GM23338 (cell line): Measurements from ENCODE around the gene SARS2. TPM values are rescaled to one million over a fixed set of nuclear protein-coding genes. Genes with fewer than 3 reads are reported as not detected.

Experiments used
- ATAC-seq: fragments of 200-7000 bp; cut with Tn5 transposase; 3 replicates; pipeline ENCODE4 v1.9.1; 2020
- DNase-seq: peaks from one replicate; pipeline ENCODE4 v3.0.0-alpha.2; 2015; ENCODE audit warnings: low spot score
- H2AFZ ChIP-seq: fragments of 200-600 bp; sonication (generic); 2 replicates; pipeline ENCODE4 v1.8.0; 2016; ENCODE audit warnings: antibody characterized with exemption, mild to moderate bottlenecking, moderate library complexity
- H3F3A ChIP-seq: fragments of 200-600 bp; sonication (generic); replicated peaks from 2 replicates; pipeline ENCODE4 v1.8.0; 2017; ENCODE audit warnings: antibody characterized with exemption, mixed run types, low read depth
- H3K27ac ChIP-seq: fragments of 200-600 bp; sonication (generic); 2 replicates; pipeline ENCODE4 v1.6.1; 2016; ENCODE audit warnings: low read depth
- H3K27me3 ChIP-seq: fragments of 200-600 bp; sonication (generic); 2 replicates; pipeline ENCODE4 v1.8.0; 2016; ENCODE audit warnings: mild to moderate bottlenecking, mixed run types, moderate library complexity; ENCODE audit not compliant: insufficient read depth
- H3K36me3 ChIP-seq: fragments of 200-600 bp; sonication (generic); 2 replicates; pipeline ENCODE4 v1.8.0; 2016; ENCODE audit warnings: mild to moderate bottlenecking; ENCODE audit not compliant: insufficient read depth
- H3K4me1 ChIP-seq: fragments of 200-600 bp; sonication (generic); 2 replicates; pipeline ENCODE4 v1.8.0; 2016; ENCODE audit warnings: mild to moderate bottlenecking, moderate library complexity; ENCODE audit not compliant: insufficient read depth
- H3K4me2 ChIP-seq: fragments of 200-600 bp; sonication (generic); 2 replicates; pipeline ENCODE4 v1.7.1; 2017; ENCODE audit warnings: mixed run types
- H3K4me3 ChIP-seq: fragments of 200-600 bp; sonication (generic); 2 replicates; pipeline ENCODE4 v1.6.1; 2016; ENCODE audit warnings: mixed run types
- H3K79me2 ChIP-seq: fragments of 200-600 bp; sonication (generic); replicated peaks from 2 replicates; pipeline ENCODE4 v1.8.0; 2017; ENCODE audit warnings: mild to moderate bottlenecking; ENCODE audit not compliant: insufficient read depth
- H3K9me2 ChIP-seq: fragments of 200-600 bp; sonication (generic); 2 replicates; pipeline ENCODE4 v1.8.0; 2017; ENCODE audit not compliant: insufficient read depth
- H4K20me1 ChIP-seq: fragments of 200-600 bp; sonication (generic); replicated peaks from 2 replicates; pipeline ENCODE4 v1.8.0; 2017; ENCODE audit warnings: mild to moderate bottlenecking; ENCODE audit not compliant: insufficient read depth
- H3K27ac Mint-ChIP-seq: 2 replicates; pipeline ENCODE4 v1.8.0; 2020; ENCODE audit warnings: inconsistent platforms, mild to moderate bottlenecking, moderate library complexity, mixed read lengths
- H3K27me3 Mint-ChIP-seq: 3 replicates; pipeline ENCODE4 v1.8.0; 2022; ENCODE audit warnings: low read depth, mild to moderate bottlenecking, moderate library complexity, mixed read lengths, inconsistent platforms; ENCODE audit not compliant: insufficient read depth, poor library complexity
- H3K36me3 Mint-ChIP-seq: 3 replicates; pipeline ENCODE4 v1.8.0; 2021; ENCODE audit warnings: low read depth, mild to moderate bottlenecking, inconsistent platforms, moderate library complexity, mixed read lengths
- H3K4me1 Mint-ChIP-seq: 3 replicates; pipeline ENCODE4 v1.8.0; 2020; ENCODE audit warnings: mild to moderate bottlenecking, inconsistent platforms, mixed read lengths
- H3K4me3 Mint-ChIP-seq: 3 replicates; pipeline ENCODE4 v1.8.0; 2021; ENCODE audit warnings: moderate library complexity, mild to moderate bottlenecking, inconsistent platforms, mixed read lengths
- H3K9me3 Mint-ChIP-seq: 3 replicates; pipeline ENCODE4 v1.8.0; 2020; ENCODE audit warnings: moderate library complexity, mild to moderate bottlenecking, inconsistent platforms, mixed read lengths
- EZH2 ChIP-seq: fragments of 200-600 bp; sonication (generic); IDR thresholded peaks from one replicate; pipeline ENCODE4 v1.8.0; 2017; ENCODE audit warnings: antibody characterized with exemption, mild to moderate bottlenecking, low read depth; ENCODE audit not compliant: unreplicated experiment
- EZH2phosphoT487 ChIP-seq: fragments of 200-600 bp; sonication (generic); IDR thresholded peaks from one replicate; pipeline ENCODE4 v1.8.1; 2018; ENCODE audit warnings: antibody characterized with exemption; ENCODE audit not compliant: unreplicated experiment
- JUNB ChIP-seq: IDR thresholded peaks from one replicate; pipeline ENCODE4 v1.6.1; 2016; ENCODE audit warnings: antibody characterized with exemption; ENCODE audit not compliant: unreplicated experiment
- NANOG ChIP-seq: IDR thresholded peaks from 2 replicates; pipeline ENCODE4 v1.6.1; 2016; ENCODE audit warnings: antibody characterized with exemption, borderline replicate concordance
- STAT1 ChIP-seq: IDR thresholded peaks from one replicate; pipeline ENCODE4 v1.6.1; 2016; ENCODE audit warnings: antibody characterized with exemption; ENCODE audit not compliant: unreplicated experiment
- ZNF331 ChIP-seq: fragments of 250-450 bp; sonication (Bioruptor Pico); IDR thresholded peaks from 2 replicates; pipeline ENCODE4 v1.5.0; 2020; ENCODE audit warnings: low read depth, mild to moderate bottlenecking, moderate library complexity
- polyA plus RNA-seq: library from polyadenylated mRNA; unstranded; fragments of >200 nt; fragmentation: Nextera tagmentation; extraction: Ambion mirVana; gene quantifications from 2 replicates; pipeline ENCODE4 v1.2.1, GENCODE V29; 2016
- total RNA-seq: library from RNA; depleted of rRNA; stranded (reverse); fragments of >200 nt; shearing (Covaris generic); gene quantifications from 2 replicates; pipeline ENCODE4 v1.2.3, GENCODE V29; 2014
- TF ChIP-seq, protein P1 (sequence below), 2 experiments: fragments of 200-600 bp in 1 of 2; sonication (generic) in 1 of 2; conservative IDR thresholded peaks; 2 replicates each; pipeline versions ENCODE4 v1.5.1 to v1.6.1; 2016 to 2017; ENCODE audit warnings: antibody characterized with exemption in 2 of 2, low read depth in 2 of 2, mild to moderate bottlenecking in 2 of 2, moderate library complexity in 1 of 2
- TF ChIP-seq, protein P2 (sequence below): IDR thresholded peaks from one replicate; pipeline ENCODE4 v1.6.1; 2018; ENCODE audit warnings: antibody characterized with exemption; ENCODE audit not compliant: unreplicated experiment
- TF ChIP-seq, protein P3 (sequence below): IDR thresholded peaks from 2 replicates; pipeline ENCODE4 v1.6.1; 2016; ENCODE audit warnings: antibody characterized with exemption

SARS2 gene
- total and polyA plus RNA-seq, 2 experiments from 2014 or later: 70.6 to 75.7 TPM

DNA sequence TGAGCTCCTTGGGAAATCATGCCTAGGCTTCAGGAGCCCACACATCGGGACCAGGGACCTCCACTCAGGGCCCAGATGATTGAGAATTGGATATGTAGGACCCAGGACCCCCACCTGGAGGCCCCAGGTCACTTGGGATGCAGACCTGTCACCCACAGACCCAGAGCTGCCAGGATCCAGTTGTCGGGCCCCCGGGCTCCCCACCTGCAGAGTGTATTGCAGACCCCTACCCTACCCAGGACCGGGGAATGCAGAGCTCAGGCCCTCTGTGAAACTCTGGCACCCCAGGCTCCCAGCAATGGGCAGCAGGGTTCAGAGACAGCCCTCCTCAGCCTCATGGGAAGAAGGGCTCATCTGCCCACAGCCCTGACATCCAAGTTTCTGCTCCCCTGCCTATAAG, 24.9 kb downstream of the SARS2 start:
- H4K20me1 ChIP-seq: no peaks in the 10 kb centered on the region
- no peak overlapping the region for H3K4me3 ChIP-seq
- Mint-ChIP-seq H3K27me3 (peaks cover 1% of the 10 kb centered on the region), H3K4me3 (no peak overlapping the region), H3K4me1 (peaks cover 9% of the 10 kb centered on the region; the same call in 2 of the 3 replicates), H3K27ac (no peak overlapping the region), H3K9me3 (peaks cover 3% of the 10 kb centered on the region; the same call in 1 of the 3 replicates), H3K36me3 (peaks cover 27% of the 10 kb centered on the region)
- H3K4me2 ChIP-seq: no peak overlapping the region
- H3K27me3 ChIP-seq: no peaks in the 10 kb centered on the region
- H3K79me2 ChIP-seq: peaks cover 20% of the 10 kb centered on the region
- H3K36me3 ChIP-seq: no peaks in the 10 kb centered on the region; the same call in 1 of the 2 replicates
- no peak for TF ChIP-seq NANOG
- DNase-seq (no peak), ATAC-seq (no peak)
- H3K4me1 ChIP-seq: peaks cover 9% of the 10 kb centered on the region
- no peaks in the 10 kb centered on the region for H3K9me2 ChIP-seq
- no peak overlapping the region for H3K27ac ChIP-seq
- H2AFZ ChIP-seq: no peak overlapping the region
- H3F3A ChIP-seq: no peaks in the 10 kb centered on the region

DNA sequence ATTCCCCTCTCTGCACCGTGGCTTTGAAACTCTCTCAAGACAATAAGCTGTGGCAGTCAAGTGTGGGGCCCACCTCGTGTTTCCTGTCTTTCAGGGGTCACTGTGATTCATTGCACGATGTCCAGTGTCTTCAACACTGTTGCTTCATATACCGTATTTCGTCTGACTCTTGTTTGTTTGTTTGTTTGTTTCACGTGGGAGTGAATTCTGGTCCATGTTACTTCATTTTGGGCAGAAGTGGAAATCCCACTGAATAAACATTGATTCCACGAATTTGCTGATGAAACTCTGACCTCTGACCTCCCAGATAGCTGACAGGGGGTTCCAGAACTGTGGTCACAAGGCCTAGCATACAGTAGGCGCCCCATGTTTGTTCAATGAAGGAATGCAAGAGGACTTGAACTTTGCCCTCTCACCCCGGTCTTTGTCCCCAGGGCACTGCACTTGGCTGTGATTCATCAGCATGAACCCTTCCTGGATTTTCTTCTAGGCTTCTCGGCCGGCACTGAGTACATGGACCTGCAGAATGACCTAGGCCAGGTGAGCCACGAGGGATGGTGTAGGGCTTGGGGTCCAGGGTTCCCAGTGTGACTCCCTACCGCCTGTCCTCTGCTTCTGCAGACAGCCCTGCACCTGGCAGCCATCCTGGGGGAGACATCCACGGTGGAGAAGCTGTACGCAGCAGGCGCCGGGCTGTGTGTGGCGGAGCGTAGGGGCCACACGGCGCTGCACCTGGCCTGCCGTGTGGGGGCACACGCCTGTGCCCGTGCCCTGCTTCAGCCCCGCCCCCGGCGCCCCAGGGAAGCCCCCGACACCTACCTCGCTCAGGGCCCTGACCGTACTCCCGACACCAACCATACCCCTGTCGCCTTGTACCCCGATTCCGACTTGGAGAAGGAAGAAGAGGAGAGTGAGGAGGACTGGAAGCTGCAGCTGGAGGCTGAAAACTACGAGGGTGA, 25.7 kb downstream of the SARS2 start:
- Histone ChIP-seq H3K4me1 (peaks cover 11% of the 10 kb centered on the region), H2AFZ (no peak overlapping the region), H3K4me3 (no peak overlapping the region), H3F3A (no peaks in the 10 kb centered on the region), H3K27me3 (no peaks in the 10 kb centered on the region), H3K79me2 (peaks cover 23% of the 10 kb centered on the region), H3K36me3 (no peaks in the 10 kb centered on the region; the same call in 1 of the 2 replicates), H3K9me2 (no peaks in the 10 kb centered on the region), H3K4me2 (no peak overlapping the region), H4K20me1 (no peaks in the 10 kb centered on the region), H3K27ac (no peak overlapping the region)
- no peak overlapping the region for H3K4me3 Mint-ChIP-seq
- H3K27ac Mint-ChIP-seq: no peak overlapping the region
- peaks cover 27% of the 10 kb centered on the region for H3K36me3 Mint-ChIP-seq
- H3K27me3 Mint-ChIP-seq: no peaks in the 10 kb centered on the region
- no peak for ATAC-seq
- H3K4me1 Mint-ChIP-seq: peaks cover 10% of the 10 kb centered on the region
- no peak for DNase-seq
- H3K9me3 Mint-ChIP-seq: peaks cover 3% of the 10 kb centered on the region; the same call in 1 of the 3 replicates
- no peak for TF ChIP-seq JUNB
- TF ChIP-seq NANOG: no peak
- TF ChIP-seq EZH2: no peak
- TF ChIP-seq, protein P1, sequence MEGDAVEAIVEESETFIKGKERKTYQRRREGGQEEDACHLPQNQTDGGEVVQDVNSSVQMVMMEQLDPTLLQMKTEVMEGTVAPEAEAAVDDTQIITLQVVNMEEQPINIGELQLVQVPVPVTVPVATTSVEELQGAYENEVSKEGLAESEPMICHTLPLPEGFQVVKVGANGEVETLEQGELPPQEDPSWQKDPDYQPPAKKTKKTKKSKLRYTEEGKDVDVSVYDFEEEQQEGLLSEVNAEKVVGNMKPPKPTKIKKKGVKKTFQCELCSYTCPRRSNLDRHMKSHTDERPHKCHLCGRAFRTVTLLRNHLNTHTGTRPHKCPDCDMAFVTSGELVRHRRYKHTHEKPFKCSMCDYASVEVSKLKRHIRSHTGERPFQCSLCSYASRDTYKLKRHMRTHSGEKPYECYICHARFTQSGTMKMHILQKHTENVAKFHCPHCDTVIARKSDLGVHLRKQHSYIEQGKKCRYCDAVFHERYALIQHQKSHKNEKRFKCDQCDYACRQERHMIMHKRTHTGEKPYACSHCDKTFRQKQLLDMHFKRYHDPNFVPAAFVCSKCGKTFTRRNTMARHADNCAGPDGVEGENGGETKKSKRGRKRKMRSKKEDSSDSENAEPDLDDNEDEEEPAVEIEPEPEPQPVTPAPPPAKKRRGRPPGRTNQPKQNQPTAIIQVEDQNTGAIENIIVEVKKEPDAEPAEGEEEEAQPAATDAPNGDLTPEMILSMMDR (conservative IDR thresholded peaks at IDR 0.05; ENCODE audit: low read depth in 2 of 2): no peak
- TF ChIP-seq ZNF331 (CRISPR knock-in tag): no peak
- TF ChIP-seq STAT1: no peak
- TF ChIP-seq, protein P2, sequence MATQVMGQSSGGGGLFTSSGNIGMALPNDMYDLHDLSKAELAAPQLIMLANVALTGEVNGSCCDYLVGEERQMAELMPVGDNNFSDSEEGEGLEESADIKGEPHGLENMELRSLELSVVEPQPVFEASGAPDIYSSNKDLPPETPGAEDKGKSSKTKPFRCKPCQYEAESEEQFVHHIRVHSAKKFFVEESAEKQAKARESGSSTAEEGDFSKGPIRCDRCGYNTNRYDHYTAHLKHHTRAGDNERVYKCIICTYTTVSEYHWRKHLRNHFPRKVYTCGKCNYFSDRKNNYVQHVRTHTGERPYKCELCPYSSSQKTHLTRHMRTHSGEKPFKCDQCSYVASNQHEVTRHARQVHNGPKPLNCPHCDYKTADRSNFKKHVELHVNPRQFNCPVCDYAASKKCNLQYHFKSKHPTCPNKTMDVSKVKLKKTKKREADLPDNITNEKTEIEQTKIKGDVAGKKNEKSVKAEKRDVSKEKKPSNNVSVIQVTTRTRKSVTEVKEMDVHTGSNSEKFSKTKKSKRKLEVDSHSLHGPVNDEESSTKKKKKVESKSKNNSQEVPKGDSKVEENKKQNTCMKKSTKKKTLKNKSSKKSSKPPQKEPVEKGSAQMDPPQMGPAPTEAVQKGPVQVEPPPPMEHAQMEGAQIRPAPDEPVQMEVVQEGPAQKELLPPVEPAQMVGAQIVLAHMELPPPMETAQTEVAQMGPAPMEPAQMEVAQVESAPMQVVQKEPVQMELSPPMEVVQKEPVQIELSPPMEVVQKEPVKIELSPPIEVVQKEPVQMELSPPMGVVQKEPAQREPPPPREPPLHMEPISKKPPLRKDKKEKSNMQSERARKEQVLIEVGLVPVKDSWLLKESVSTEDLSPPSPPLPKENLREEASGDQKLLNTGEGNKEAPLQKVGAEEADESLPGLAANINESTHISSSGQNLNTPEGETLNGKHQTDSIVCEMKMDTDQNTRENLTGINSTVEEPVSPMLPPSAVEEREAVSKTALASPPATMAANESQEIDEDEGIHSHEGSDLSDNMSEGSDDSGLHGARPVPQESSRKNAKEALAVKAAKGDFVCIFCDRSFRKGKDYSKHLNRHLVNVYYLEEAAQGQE: no peak
- TF ChIP-seq, protein P3, sequence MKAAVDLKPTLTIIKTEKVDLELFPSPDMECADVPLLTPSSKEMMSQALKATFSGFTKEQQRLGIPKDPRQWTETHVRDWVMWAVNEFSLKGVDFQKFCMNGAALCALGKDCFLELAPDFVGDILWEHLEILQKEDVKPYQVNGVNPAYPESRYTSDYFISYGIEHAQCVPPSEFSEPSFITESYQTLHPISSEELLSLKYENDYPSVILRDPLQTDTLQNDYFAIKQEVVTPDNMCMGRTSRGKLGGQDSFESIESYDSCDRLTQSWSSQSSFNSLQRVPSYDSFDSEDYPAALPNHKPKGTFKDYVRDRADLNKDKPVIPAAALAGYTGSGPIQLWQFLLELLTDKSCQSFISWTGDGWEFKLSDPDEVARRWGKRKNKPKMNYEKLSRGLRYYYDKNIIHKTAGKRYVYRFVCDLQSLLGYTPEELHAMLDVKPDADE: no peak
- no peak for TF ChIP-seq EZH2phosphoT487
